ENCODE results near the gene ZNF275.

DNA sequence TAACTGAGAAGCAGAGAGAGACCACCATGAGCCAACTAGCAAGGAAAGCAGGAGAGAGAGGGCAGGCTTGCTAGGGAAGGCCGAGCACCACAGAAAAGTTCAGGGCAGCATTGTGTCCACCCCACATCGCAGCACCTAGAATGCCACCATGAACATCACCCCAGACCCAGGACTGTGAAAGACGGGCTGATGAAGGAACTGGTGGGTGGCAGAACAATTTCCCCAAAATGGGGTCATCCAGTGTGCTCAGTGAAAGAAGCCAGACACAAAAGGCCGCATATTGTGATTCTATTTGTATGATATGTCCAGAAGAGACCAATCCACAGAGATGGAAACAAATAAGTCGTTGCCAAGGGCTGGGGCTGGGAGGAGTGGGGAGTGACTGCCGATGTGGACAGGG, 50.4 kb downstream of the ZNF275 start:
- TF ChIP-seq CTCF (IDR thresholded peaks at IDR 0.05): no peak
- TF ChIP-seq EP300 (IDR thresholded peaks at IDR 0.05): no peak
- TF ChIP-seq POLR2A (IDR thresholded peaks at IDR 0.05): no peak
